HG03097 (cell line): Measurements from ENCODE around the gene GPR108.
"Not testable (repeated sequence)": the region's sequence is repeated elsewhere in the genome, so short reads cannot be mapped to it uniquely, and the experiment has no call there.

Experiments
- ATAC-seq: cut with Tn5 transposase; IDR thresholded peaks from one replicate; pipeline ENCODE4 v1.9.1; 2021; ENCODE audit not compliant: unreplicated experiment, low FRiP score

GPR108 gene

DNA sequence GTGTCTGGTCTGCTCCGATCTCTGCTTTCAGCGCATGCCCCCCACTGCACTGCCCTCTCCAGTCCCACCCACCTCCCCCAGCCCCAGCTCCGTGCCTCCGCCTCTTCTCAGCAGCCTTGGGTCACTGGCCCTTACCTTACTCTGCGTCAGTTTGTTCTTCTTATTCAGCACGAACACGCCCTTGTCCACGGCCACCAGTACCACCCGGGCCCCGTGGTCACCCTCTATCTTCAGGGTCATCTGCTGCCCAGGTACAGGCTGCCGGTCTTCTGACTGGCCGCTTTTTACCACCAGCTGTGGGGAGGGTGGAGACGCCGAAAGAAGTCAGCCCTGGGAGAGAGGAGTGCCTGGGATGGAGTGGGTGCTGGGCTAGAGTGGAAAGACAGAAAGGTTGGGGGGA, 27.8 kb downstream of the GPR108 start:
- ATAC-seq, result no peak

DNA sequence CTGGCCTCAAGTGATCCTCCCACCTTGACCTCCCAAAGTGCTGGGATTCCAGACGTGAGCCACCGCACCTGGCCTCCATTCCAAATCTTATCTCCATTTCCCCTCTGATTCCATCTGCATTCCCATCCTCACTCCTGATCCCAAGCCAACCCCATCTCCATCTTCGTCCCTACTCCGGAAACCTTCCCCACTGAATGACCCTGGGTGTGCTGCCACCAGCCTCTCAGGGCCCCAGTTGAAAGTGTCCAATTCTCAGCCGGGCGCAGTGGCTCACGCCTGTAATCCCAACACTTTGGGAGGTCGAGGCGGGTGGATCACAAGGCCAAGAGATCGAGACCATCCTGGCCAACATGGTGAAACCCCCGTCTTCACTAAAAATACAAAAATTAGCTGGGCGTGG, 28.5 kb downstream of the GPR108 start:
- not testable (repeated sequence) for ATAC-seq

DNA sequence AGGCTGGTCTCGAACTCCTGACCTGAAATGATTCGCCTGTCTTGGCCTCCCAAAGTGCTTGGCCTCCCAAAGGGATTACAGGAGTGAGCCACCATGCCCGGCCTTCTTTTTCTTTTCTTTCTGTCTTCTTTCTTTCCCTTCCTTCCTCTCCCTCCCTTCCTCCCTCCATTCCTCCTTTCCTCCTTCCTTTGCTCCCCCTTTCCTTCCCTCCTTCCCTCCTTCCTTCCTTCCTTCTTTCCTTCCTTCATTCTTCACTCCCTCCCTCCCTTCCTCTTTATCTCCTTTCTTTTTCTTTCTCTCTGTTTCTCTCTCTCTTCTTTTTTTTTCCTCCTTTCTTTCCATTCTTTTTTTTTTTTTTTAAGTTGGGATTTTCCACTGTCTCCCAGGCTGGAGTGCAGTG, 29.0 kb downstream of the GPR108 start:
- no peak for ATAC-seq

DNA sequence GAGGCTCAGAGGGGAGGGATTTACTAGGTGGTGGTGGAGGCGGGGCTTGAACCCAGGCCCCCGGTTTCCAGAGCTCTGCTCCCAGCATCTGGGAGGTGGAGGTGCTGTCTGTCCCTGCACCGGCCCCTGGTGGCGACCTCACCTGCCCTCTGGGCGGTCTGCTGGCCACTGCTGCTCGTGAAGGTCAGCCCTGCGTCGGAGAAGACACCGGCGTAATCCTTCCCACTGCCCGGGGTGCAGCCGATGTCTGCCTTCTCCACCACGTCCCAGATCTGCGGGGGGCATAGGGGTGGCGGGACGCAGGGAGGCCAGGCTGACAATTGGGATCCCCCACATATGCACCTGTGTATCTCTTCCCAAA, 29.7 kb downstream of the GPR108 start:
- ATAC-seq, result no peak

DNA sequence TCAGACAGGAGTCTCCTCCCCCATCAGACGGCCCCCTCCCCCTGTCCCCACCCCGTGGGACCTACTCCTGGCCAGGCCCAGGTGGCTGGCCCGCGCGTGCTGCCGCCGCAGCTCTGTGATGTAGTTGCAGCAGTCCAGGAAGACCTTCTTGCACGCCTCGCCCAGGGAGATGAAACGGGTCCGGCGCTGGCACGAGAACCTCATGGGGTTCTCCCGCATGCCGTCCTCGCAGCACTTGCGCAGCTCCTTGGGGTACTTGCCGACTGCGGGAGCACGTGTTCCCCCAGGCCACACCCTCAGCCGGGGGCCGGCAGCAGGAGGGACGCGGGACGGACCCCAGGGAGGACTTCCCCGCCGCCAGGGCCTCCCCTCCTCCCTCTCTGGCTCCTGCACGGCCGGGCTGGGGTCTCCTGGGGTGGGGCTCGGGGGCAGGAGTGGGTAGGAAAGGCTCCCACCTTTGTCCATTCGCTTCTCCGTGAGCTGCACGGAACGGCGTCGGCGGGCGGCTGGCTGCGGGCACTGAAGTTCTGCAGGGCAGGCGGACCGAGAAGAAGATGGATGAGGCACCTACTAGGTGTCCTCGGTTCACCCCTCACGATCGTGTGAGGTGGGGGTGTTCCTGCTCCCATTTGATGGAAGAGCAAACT, 30.2 kb downstream of the GPR108 start:
- no peak for ATAC-seq

DNA sequence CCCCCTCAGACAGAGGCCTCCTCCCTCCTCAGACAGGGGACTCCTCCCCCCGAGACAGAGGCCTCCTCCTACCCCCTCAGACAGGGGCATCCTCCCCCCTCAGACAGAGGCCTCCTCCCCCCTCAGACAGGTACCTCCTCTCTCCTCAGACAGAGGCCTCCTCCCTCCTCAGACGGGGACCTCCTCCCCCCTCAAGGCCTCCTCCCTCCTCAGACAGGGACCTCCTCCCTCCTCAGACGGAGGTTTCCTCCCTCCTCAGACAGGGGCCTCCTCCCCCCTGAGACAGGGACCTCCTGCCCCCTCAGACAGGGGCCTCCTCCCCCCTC, 30.8 kb downstream of the GPR108 start:
- ATAC-seq, result no peak

DNA sequence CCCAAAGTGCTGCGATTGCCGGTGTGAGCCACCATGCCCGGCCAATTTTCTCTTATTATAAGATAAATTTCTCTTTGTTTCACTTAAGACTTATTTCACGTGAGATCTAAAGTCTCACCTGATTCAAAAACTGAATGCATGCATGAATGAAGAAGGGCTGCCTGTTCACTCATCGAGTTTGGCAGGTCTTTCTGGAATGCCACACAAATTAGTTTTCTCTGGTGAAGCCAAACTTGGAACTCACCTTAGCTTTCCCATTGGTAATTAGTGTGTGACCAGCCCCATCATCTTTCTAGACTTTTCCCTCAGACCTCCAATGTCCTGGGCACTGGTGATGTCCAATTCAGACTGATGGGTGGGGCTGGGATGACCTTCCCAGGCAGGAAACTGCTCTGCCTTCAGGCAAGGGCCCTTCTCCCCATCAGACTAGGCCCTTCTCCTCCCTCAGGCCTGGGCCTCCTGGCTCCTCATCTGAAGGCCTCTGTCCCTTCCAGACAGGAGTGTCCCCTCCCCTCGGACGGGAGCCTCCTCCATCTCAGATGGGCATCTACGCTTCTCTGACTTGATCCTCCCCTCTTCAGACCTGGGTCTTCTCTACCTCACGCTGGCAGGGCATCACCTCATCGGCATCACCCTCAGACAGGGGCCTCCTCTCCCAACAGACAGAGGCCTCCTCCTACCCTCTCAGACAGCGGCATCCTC, 31.3 kb downstream of the GPR108 start:
- ATAC-seq, result no peak

DNA sequence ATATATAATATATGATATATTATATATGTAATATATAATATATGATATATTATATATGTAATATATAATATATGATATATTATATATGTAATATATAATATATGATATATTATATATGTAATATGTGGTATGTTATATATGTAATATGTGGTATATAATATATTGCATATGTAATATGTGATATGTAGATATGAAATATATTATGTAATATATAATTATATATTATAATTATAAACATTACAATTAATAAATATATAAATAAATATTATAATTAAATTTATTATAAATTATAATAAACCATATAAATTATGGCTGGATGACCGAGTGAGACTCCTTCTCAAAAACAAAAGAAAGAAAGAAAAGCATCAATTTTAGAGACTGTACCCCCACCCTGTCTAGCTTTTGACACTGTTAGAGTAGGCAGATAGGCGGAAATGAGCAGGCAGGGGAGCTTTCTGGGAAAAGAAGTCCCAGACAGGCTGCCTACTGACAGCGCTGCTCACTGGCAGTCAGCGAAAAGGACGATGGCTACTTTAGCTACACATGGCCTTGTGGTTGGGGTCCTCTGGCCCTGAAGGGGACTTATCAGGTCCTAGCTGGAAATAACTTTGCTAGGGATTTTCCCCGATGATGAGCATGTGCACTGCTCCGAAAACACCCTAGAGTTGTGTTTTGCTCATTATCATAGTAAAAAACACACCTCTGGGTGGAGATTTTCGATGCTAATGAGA, 36.6 kb downstream of the GPR108 start:
- no peak for ATAC-seq

DNA sequence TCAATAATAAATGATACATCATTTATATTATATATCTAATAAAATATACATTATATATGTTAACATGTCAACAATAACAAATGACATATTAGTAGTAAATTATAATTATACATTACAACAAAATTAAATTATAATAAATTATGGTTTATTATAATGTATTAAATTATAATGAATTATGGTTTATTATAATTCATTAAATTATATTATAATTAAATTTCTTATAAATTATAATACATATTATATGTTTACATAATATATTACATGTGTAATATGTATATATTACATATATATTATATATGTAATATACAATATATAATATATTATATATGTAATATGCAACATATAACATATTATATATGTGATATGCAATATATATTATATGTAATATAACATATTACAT, 37.4 kb downstream of the GPR108 start:
- ATAC-seq, result no peak

DNA sequence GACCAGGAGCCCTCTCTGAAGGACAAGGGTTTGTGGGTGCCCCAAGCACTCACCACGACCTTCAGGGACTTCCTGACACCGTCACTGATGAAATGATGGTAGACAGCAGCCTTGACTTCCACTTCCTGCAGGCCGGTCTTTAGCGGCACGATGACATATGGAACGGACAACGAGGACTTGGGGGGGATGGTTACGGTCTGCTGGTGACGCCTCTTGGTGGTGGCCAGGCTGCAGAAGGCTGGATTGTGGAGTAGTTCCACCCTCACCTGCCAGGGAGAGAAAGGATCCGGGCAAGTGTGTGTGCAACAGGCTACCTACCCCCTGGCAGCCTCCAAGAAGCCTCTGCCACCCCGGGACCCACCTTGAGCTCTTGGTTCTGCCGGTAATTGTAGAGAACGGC, 40.1 kb downstream of the GPR108 start:
- ATAC-seq, result no peak

DNA sequence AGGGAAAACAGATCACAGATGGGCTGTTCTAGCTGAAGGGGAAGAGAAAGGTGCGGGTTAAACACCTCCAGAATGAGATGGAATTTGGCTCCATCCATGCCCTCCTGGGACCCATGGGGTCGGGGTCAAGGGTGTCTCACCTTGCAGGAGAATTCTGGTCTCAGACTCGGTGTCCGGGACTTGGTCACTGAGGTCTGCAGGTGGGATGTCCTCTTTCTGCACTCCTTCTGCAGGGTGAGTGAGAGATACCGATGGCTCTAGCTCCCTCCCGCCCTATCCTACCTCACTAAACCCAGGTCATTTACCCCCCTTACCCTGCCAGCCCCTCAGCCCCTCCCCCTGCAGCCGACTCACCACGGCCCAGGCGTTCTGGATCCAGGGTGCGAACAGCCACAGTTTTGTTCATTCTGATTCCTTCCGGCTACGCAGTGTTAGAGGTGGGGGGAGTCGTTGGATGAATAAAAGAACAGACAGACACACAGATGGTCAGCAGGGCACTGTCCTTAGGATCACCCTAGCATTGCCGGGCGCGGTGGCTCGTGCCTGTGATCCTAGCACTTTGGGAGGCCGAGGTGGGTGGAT, 41.0 kb downstream of the GPR108 start:
- no peak for ATAC-seq

DNA sequence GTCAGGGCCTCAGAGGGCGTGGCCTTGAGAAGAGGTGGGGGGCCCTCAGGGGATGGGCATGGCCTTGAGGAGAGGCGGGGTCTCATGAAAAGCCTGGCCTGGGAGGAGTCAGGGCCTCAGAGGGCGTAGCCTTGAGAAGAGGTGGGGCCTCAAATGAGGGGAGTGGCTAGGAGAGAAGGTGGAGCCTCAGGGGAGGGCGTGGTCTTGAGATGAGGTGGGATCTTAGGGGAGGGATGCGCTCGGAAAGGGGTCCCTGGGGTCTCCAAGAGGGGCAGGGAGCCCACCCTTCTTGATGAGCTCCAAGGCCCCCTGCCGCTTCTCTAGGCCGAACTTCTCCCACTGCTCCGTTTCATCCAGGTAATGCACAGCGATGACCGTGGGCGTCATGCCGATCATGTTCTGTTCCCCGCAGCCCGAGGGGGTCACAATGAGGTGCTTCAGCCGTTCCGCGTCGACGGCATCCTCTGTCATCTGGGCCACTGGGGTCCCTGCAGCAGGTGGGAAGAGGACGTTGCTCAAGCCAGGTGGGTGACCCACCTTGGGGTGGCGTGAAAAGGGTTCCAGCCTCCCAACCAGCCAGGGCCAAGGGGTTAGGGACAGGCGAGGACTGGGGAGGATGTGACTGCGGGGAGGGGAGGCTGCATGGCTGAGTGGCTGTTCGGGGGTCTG, 43.1 kb downstream of the GPR108 start:
- no peak for ATAC-seq

DNA sequence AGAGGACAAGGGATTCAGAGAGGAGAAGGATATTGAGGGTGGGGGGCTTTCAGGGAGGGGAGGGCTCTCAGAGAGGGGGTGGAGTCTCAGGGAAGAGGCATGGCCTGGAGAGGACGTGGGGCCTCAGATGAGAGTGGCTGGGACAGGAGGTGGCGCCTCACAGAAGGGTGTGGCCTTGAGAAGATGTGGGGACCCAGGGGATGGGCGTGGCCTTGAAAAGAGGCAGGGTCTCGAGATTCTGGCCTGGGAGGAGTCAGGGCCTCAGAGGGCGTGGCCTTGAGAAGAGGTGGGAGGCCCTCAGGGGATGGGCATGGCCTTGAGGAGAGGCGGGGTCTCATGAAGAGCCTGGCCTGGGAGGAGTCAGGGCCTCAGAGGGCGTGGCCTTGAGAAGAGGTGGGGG, 43.7 kb downstream of the GPR108 start:
- ATAC-seq, result no peak

DNA sequence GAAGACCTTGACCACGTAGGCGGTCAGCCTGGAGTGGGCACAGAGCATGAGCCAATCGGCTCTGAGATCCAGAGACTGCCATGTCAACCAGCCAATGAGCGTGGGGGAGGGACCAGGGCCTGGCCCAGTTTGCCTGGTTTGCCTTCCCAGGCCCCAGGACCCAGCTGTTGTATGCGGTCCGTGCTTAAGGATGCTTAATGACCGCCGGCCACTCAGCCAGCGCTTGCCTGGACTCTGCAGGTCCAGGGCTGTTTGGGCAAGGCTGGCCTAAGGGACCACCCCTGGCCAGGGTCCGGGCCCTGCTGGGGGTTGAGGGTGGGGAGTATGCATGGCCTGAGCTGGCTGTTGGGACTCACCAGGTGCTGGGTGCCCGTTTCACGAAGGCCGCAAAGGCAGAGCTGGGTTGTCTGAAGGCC, 44.3 kb downstream of the GPR108 start:
- ATAC-seq, result no peak

DNA sequence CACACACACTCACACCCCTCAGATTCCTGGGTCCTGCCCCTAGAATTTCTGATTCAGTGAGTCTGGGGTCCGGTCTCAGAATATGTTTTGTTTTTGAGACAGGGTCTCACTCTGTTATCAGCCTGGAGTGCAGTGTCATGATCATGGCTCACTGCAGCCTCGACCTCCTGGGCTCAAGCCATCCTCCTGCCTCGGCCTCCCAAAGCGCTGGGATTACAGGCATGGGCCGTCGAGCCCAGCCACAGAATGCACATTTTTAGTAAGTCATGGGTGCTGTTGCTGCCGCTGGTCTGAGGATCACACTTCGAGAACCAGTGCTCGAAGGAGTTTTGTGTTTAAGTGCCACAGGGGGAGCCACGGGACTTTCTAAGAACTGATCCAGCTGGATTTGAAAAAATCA, 45.4 kb downstream of the GPR108 start:
- no peak for ATAC-seq

DNA sequence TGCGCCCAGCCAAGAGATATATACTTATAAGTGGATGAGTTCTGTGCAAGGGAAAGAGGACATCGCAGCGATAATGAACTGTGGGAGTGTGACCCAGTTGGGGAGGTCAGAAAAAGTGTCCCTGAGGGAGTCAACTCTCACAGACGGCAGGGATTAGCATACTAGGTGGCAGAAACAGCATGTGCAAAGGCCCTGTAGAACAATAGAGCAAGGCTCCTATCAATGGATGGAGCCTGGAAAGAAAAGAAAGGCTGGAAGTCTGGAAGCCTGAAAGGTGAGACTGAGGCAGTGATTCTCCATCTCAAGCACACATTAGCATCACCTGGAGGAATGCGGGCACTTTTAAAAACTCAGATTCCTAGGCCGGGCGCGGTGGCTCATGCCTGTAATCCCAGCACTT, 46.0 kb downstream of the GPR108 start:
- ATAC-seq, result no peak

DNA sequence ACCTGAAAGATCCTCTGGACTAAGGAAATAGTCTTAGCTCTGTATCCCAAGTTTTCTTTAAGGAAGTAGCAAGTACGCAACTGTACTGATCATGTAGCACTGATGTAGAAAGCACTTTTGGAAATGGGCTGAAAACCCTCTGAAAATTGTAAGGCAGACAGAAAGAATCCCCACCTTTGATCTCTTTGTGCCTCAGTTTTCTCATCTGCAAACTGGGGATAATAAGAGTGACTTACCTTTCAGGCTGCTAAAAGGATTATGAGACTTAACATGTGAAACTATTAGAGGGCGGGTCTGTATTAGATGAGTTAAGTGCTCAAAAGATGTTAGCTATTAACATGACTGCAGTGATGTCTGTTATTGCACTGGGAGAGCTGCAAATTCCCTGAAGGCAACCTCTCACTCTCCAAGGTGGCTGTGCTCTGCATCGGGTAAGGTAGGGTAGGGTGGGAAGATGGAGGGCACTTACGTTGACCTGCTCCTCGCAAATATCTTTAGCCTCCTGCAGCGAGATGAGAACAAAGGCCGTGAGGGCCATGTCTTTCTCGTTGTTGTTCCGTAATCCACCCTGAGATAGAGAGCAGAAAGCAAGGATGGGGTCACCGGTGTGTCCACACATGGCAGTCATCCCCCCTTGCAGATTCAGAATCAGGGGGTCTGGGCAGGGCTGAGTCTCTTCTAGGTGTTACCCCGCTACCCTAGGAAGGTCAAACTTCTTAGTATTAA, 47.1 kb downstream of the GPR108 start:
- ATAC-seq, result no peak

DNA sequence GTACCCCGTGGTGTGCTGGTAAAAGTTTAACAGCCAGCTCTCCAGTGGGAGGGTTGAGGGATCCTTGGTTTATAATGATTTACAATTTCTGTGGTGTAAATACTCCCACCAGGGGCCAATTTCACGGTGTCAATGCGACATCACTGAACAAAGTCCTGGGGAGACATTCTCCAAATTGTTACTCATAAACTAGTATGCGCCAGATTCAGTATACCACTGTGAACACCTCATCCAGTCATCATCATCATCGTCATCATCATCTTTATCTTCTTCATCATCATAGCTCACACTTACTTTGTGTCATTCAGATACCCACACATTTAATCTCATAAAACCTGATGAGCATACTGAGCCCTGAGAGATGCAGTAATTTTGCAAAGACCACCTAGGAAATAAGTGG, 50.3 kb downstream of the GPR108 start:
- no peak for ATAC-seq

DNA sequence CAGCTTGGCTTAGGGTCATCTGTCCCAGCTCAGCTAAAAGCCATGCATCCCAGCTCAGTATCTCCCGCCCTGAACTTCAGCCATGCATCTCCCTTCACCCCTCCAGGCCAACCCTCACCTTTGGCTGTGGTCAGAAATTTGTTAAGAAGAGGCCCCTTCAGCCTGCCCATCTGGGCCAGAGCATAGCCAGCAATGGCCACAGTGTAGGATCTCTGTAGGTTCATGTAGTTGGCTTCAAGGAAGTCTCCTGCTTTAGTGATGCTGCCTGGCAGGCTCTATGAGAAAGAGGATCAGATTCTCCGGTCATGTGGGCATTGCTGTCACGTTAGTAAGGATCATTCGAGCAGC, 50.8 kb downstream of the GPR108 start:
- ATAC-seq, result no peak

DNA sequence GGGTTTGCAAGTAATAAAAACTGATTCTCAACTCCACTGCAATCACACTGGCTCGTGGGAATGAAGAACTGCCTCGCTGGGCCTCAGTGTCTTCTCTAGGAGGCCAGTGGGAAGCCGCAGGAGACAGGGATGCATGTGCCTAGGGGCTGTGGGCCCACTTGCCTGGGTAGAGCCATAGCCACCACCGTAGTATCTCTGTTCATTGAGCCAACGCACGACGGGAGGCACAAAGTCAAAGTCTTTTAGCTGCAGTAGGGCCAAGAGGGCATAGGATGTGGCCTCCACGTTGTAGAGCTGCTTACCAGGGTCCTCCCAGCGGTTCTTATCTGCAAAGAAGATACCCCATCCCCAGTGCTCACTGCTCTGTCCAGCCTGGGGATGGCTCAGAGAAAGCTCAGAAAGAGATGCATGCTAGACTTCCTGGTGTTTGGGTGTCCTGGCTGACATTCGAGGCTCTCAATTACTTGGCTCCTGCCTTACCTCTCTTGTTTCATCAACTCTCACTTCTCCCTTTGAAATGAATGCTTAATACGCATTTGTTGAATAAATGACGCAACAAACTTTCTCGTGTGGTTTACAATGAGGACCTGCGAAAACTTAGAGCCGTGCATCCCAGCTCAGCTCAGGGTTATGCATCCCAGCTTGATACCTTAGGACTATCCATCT, 51.3 kb downstream of the GPR108 start:
- ATAC-seq, result no peak
